GM18511 (cell line): ENCODE results near the gene GPR119.
"Not testable (repeated sequence)": the region's sequence is repeated elsewhere in the genome, so short reads cannot be mapped to it uniquely, and the experiment has no call there.

ENCODE experiments used
- ATAC-seq: cut with Tn5 transposase; IDR thresholded peaks from one replicate; pipeline ENCODE4 v1.9.1; 2021; ENCODE audit warnings: mild to moderate bottlenecking, moderate library complexity; ENCODE audit not compliant: unreplicated experiment

Gene GPR119

DNA sequence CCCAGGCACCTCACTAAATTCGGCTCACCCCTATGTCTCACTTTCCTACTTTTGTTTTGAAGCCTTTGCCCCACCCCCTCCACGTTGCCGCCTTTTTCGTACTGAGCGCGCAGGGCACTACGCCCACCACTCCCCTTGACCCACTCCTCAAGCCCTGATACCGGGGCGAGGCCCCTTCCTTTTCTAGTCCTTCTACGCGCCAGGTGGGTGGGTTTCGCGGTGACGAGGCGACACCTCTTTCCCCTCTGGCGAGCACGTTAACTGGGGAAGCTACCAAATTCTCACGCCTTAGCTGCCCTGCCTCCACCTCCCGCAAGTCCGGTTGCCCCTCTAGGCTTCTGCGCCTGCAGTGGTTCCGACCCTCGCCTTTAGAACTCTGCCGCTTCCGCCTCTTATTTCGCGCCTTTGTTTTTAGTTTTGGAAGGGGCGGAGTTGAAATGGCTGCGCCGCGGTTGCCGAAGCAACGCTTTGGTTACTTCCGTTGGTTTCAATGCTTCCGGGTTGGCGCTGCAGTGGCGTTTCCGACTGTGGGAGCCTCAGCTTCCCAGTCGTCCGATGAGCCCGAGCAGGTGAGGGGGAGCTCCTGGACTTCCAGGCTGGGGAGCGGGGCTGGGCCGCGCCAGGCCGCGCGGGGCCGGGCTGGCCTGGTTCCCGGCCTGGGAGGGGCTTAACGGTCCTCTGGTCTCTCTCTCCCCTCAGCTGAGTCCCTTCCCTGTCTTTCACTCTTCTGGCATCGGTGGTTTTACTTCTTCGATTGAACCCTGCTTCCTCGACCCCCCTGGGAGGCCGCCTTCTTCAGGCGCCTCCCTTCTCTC, 45.9 kb downstream of the GPR119 start, which contains the start of gene SLC25A14:
TSS of gene SLC25A14 (plus strand) at position 512 of the 815 bp plus-strand sequence. CDS start 360 bp downstream, outside the sequence.
- ATAC-seq, result peak; percentile 96

DNA sequence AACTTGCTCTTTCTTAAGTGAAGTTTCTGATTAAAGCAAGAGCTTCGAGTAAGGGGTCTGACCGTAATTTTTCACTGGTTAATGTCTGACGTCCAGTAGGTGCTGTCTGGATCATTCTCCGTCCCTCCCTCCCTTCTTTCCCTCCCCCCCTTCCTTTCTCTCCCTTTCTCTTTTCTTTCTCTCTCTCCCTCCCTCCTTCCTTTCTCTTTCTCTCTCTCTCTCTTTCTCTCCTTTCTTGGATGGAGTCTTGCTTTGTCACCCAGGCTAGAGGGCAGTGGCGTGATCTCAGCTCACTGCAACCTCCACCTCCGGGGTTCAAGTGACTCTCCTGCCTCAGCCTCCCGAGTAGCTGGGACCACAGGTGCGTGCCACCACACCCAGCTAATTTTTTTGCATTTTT, 46.6 kb downstream of the GPR119 start:
- not testable (repeated sequence) for ATAC-seq

DNA sequence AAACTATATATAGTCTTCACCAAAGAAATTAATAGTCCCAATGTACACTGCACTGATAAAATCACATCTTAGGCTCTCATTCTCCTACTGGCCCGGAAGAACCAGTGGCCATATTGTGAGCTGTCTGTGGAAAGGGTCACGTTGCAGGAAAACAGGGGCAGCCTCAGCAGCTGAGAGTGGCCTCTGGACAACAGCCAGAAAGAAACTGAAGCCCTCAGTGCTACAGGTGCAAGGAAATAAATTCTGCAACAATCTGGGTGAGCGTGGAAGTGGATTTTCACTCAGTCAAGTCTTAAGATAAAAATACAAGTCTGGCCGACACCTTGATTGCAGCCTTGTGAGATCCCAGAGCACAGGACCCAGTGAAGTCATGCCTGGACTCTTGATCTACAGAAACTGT, 48.9 kb downstream of the GPR119 start:
- ATAC-seq, result no peak
